Osteocyte (in vitro differentiated cells): ENCODE measurements around the gene PLK1. TPM values are rescaled to one million over a fixed set of nuclear protein-coding genes. Genes with fewer than 3 reads are reported as not detected.
A peak's percentile ranks its signal among the peaks of the same experiment; 100 is the strongest.

Experiments
- DNase-seq: peaks from one replicate; pipeline ENCODE4 v3.0.0; 2021; ENCODE audit warnings: mixed read lengths; ENCODE audit not compliant: unreplicated experiment; ENCODE audit errors: extremely low spot score
- H3K27ac Mint-ChIP-seq: one replicate; pipeline ENCODE4 v1.8.0; 2021; ENCODE audit warnings: mild to moderate bottlenecking, mixed read lengths; ENCODE audit not compliant: unreplicated experiment
- H3K27me3 Mint-ChIP-seq: one replicate; pipeline ENCODE4 v1.8.0; 2021; ENCODE audit warnings: mixed read lengths; ENCODE audit not compliant: unreplicated experiment
- H3K36me3 Mint-ChIP-seq: one replicate; pipeline ENCODE4 v1.8.0; 2021; ENCODE audit warnings: mixed read lengths; ENCODE audit not compliant: unreplicated experiment
- H3K4me1 Mint-ChIP-seq: one replicate; pipeline ENCODE4 v1.8.0; 2021; ENCODE audit warnings: mixed read lengths; ENCODE audit not compliant: unreplicated experiment
- H3K4me3 Mint-ChIP-seq: one replicate; pipeline ENCODE4 v1.8.0; 2021; ENCODE audit warnings: mild to moderate bottlenecking, moderate library complexity, mixed read lengths; ENCODE audit not compliant: unreplicated experiment
- H3K9me3 Mint-ChIP-seq: one replicate; pipeline ENCODE4 v1.8.0; 2021; ENCODE audit warnings: mixed read lengths; ENCODE audit not compliant: unreplicated experiment
- CTCF ChIP-seq: fragments of 200-600 bp; sonication (generic); IDR thresholded peaks from 2 replicates; pipeline ENCODE4 v1.5.0; 2021; ENCODE audit warnings: antibody characterized with exemption, mild to moderate bottlenecking, moderate library complexity
- total RNA-seq: library from RNA; stranded (reverse); gene quantifications from 2 replicates; pipeline ENCODE4 v1.2.1, GENCODE V29; 2021

The PLK1 gene
- total RNA-seq, 1 donor from 2014 or later, result 17.8 TPM

- Mint-ChIP-seq H3K4me3 (peak overlapping the region; percentile 99), H3K36me3 (peaks cover 14% of the 10 kb centered on the region), H3K27me3 (no peaks in the 10 kb centered on the region), H3K4me1 (peaks cover 26% of the 10 kb centered on the region), H3K27ac (peak overlapping the region; percentile 97), H3K9me3 (no peaks in the 10 kb centered on the region)
- no peak for DNase-seq
- no peak for TF ChIP-seq CTCF
Measured at GRCh38 chr16:23640615-23640930, 38.1 kb upstream of the PLK1 start.

- no peaks in the 10 kb centered on the region for H3K9me3 Mint-ChIP-seq
- no peaks in the 10 kb centered on the region for H3K27me3 Mint-ChIP-seq
- DNase-seq, result peak; percentile 97
- H3K4me1 Mint-ChIP-seq, result peaks cover 26% of the 10 kb centered on the region
- H3K27ac Mint-ChIP-seq, result peak within 1 kb of the TSS; percentile 97
- no peak for TF ChIP-seq CTCF
- peaks cover 14% of the 10 kb centered on the region for H3K36me3 Mint-ChIP-seq
- H3K4me3 Mint-ChIP-seq, result peak within 1 kb of the TSS; percentile 99
Measured at GRCh38 chr16:23640931-23641765, 37.5 kb upstream of the PLK1 start, which contains the start of the genes DCTN5 and PALB2. TSS of gene DCTN5 (plus strand) at chr16:23641466. CDS start at chr16:23641543, 77 bp downstream. TSS of gene PALB2 (minus strand) at chr16:23641310. CDS start at chr16:23641157, 153 bp downstream.

GRCh38 chr16:23642246-23642774, 36.4 kb upstream of the PLK1 start:
- H3K4me3 Mint-ChIP-seq, result peak overlapping the region; percentile 99
- no peaks in the 10 kb centered on the region for H3K27me3 Mint-ChIP-seq
- no peak for DNase-seq

GRCh38 chr16:23650674-23651416, 27.8 kb upstream of the PLK1 start:
- Mint-ChIP-seq H3K4me1 (peaks cover 3% of the 10 kb centered on the region), H3K27ac (no peak overlapping the region), H3K27me3 (no peaks in the 10 kb centered on the region), H3K36me3 (peaks cover 50% of the 10 kb centered on the region), H3K4me3 (no peak overlapping the region), H3K9me3 (peaks cover 3% of the 10 kb centered on the region)
- no peak for TF ChIP-seq CTCF
- DNase-seq, result no peak

More at GRCh38 chr16:23642246-23642774, 36.4 kb upstream of the PLK1 start:
- no peak for TF ChIP-seq CTCF
- Mint-ChIP-seq H3K4me1 (peaks cover 26% of the 10 kb centered on the region), H3K36me3 (peaks cover 19% of the 10 kb centered on the region), H3K27ac (peak overlapping the region; percentile 97), H3K9me3 (peaks cover 3% of the 10 kb centered on the region)
